ENCODE measurements around the gene CNGA4. TPM values are rescaled to one million over a fixed set of nuclear protein-coding genes. Genes with fewer than 3 reads are reported as not detected.
A peak's percentile ranks its signal among the peaks of the same experiment; 100 is the strongest.

Gene CNGA4
- total and polyA plus RNA-seq, 7 donors, result 0.16 to 0.55 TPM; not detected in 5

DNA sequence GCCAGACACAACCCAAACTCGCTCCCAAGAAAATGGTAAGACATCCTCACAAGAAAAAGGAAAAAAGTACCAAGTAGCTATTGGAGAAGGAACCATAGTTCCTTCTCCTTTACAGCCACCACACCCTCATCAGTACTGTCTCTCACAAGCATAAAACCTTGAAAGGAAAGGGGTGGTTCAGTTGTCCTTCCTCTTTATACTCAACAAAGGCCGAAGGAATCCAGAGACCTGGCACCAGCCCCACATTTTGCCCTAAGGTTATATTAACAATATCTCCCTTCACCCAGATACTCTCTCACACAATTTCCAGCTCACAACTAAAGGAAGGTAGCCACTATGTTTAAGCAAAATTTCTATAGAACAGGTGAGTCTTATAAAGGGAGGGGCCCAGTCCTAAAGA lies 13.0 kb upstream of the CNGA4 start:
- Histone ChIP-seq H3K4me3 (no peak overlapping the region), H3K4me1 (peaks cover 0 to 22% (median 12%) of the 10 kb centered on the region in 4 donors), H3K27ac (peak overlapping the region in 1 of 4 donors; percentile 17), H3K36me3 (peaks cover 19 to 36% (median 24%) of the 10 kb centered on the region in 4 donors), H3K27me3 (no peaks in the 10 kb centered on the region), H3K9me3 (no peaks in the 10 kb centered on the region)
- TF ChIP-seq POLR2A (IDR thresholded peaks at IDR 0.05), result no peak
- no peak for TF ChIP-seq POLR2AphosphoS5 (IDR thresholded peaks at IDR 0.05)
- TF ChIP-seq, protein P1, sequence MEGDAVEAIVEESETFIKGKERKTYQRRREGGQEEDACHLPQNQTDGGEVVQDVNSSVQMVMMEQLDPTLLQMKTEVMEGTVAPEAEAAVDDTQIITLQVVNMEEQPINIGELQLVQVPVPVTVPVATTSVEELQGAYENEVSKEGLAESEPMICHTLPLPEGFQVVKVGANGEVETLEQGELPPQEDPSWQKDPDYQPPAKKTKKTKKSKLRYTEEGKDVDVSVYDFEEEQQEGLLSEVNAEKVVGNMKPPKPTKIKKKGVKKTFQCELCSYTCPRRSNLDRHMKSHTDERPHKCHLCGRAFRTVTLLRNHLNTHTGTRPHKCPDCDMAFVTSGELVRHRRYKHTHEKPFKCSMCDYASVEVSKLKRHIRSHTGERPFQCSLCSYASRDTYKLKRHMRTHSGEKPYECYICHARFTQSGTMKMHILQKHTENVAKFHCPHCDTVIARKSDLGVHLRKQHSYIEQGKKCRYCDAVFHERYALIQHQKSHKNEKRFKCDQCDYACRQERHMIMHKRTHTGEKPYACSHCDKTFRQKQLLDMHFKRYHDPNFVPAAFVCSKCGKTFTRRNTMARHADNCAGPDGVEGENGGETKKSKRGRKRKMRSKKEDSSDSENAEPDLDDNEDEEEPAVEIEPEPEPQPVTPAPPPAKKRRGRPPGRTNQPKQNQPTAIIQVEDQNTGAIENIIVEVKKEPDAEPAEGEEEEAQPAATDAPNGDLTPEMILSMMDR (IDR thresholded peaks at IDR 0.05), result no peak
- no peak for TF ChIP-seq EP300 (IDR thresholded peaks at IDR 0.05)
- 35 to 65% methylated on average over 2 of the region's 2 CpGs for WGBS, 2 donors
- intact Hi-C loops (cut with DNase I), result no loop called here
- DNase-seq, result no peak

DNA sequence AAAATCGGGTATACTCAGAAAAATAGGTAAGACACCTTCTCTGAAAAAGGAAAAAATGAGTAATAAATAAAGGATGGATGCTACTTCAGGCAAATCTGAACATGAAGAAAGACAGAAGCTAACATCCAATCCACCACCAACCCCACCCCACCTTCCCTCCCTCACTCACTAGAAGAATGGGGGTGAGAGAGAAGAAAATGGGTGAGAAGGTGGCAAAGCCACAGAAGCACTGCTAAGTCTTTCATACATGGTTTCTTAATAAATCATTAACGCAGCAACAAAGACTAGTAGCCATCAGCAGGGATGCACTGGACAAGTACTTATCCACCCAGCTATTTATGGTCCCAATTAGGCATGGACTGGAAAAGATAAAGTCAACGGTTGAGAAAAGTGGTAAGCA lies 10.4 kb upstream of the CNGA4 start:
- 33 to 67% methylated on average over 3 of the region's 3 CpGs for whole genome bisulfite sequencing, 2 donors
- no peak for DNase-seq
- no peaks in the 10 kb centered on the region for H3K9me3 ChIP-seq
- H3K27me3 ChIP-seq, result no peaks in the 10 kb centered on the region
- TF ChIP-seq POLR2A (IDR thresholded peaks at IDR 0.05), result no peak
- TF ChIP-seq POLR2AphosphoS5 (IDR thresholded peaks at IDR 0.05), result no peak
- no peak for TF ChIP-seq EP300 (IDR thresholded peaks at IDR 0.05)
- TF ChIP-seq, protein P1 (IDR thresholded peaks at IDR 0.05), result no peak
- intact Hi-C loops (cut with DNase I), result no loop called here
- H3K36me3 ChIP-seq, result peaks cover 2 to 10% (median 7%) of the 10 kb centered on the region in 4 donors
- H3K27ac ChIP-seq, result no peak overlapping the region
- H3K4me1 ChIP-seq, result peaks cover 0 to 36% (median 19%) of the 10 kb centered on the region in 4 donors
- no peak overlapping the region for H3K4me3 ChIP-seq

GRCh38 chr11:6229911-6230310 lies 9.0 kb upstream of the CNGA4 start:
- intact Hi-C loops (cut with DNase I), result loop anchor here (5.0 to 10.0 kb wide), 2 partner anchors 242 to 455 kb away; partner anchors contain the start of genes MRPL17 and TRIM3

DNA sequence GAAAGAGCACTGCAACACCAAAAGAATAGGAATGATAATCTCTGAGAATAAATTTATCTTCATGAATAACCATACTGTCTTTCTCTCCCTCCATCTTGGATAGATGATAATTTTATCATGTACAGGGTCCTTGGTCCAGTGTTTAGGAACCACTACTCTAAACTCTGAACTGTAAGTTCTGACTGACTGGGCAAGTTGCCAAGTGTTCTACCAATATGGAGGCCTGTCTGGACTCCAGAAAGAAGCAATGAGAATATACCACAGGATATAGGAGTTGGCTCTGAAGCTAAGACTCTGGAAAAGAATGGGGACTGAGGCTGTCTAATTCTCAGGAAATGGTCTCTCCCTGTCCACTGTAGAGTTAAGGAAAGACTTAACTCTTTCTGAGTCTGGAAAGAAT lies 6.0 kb upstream of the CNGA4 start:
- no peak overlapping the region for H3K4me3 ChIP-seq
- TF ChIP-seq, protein P1 (IDR thresholded peaks at IDR 0.05), result no peak
- TF ChIP-seq POLR2AphosphoS5 (IDR thresholded peaks at IDR 0.05) (no peak), POLR2A (IDR thresholded peaks at IDR 0.05) (no peak), EP300 (IDR thresholded peaks at IDR 0.05) (no peak)
- no peaks in the 10 kb centered on the region for H3K27me3 ChIP-seq

More at GRCh38 chr11:6229911-6230310, 9.0 kb upstream of the CNGA4 start:
- 4 to 29% methylated on average over 2 of the region's 2 CpGs for WGBS, 2 donors
- Histone ChIP-seq H3K4me1 (peaks cover 0 to 38% (median 23%) of the 10 kb centered on the region in 4 donors), H3K9me3 (no peaks in the 10 kb centered on the region), H3K27ac (no peak overlapping the region), H3K27me3 (no peaks in the 10 kb centered on the region), H3K36me3 (no peaks in the 10 kb centered on the region), H3K4me3 (no peak overlapping the region)
- DNase-seq, result no peak
- TF ChIP-seq EP300 (IDR thresholded peaks at IDR 0.05), result no peak
- TF ChIP-seq, protein P1 (IDR thresholded peaks at IDR 0.05), result no peak
- peak in 1 of 2 donors; percentile 35 for TF ChIP-seq POLR2A (IDR thresholded peaks at IDR 0.05)
- TF ChIP-seq POLR2AphosphoS5 (IDR thresholded peaks at IDR 0.05), result peak in 1 of 4 donors; percentile 28

More for the DNA sequence above, 6.0 kb upstream of the CNGA4 start:
- H3K9me3 ChIP-seq, result no peaks in the 10 kb centered on the region
- H3K36me3 ChIP-seq, result no peaks in the 10 kb centered on the region
- DNase-seq, result no peak
- peaks cover 0 to 27% (median 15%) of the 10 kb centered on the region in 4 donors for H3K4me1 ChIP-seq
- intact Hi-C loops (cut with DNase I), result loop anchor here (5.0 to 10.0 kb wide), 2 partner anchors 239 to 452 kb away; partner anchors contain the start of genes MRPL17 and TRIM3
- H3K27ac ChIP-seq, result no peak overlapping the region
